ENCODE data around the gene SMC6. TPM values are rescaled to one million over a fixed set of nuclear protein-coding genes. Genes with fewer than 3 reads are reported as not detected.

The SMC6 gene
- total and polyA plus RNA-seq, 12 donors = 4.2 to 18.6 (median 7.6) TPM

DNA sequence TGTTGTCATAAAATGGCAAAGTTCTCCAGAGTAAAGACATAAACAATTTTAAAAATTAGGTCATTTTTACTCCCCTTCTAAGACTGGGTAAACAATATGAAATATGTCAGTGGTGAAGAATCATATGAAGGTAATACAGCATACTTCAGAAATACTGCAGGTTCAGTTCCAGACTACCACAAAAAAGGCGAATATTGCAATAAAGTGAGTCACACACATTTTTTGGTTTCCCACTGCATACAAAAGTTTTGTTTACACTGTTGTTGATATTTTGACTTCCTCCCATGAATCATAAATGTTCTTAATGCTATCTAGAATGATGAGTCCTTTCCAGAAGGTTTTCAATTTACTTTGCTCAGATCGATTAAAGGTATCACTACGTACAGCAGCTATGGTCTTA, 73.5 kb downstream of the SMC6 start:
- H3K27ac ChIP-seq = no peak overlapping the region
- H3K27me3 ChIP-seq = no peaks in the 10 kb centered on the region
- intact Hi-C loops (cut with DNase I) = no loop called here
- TF ChIP-seq, protein P1, sequence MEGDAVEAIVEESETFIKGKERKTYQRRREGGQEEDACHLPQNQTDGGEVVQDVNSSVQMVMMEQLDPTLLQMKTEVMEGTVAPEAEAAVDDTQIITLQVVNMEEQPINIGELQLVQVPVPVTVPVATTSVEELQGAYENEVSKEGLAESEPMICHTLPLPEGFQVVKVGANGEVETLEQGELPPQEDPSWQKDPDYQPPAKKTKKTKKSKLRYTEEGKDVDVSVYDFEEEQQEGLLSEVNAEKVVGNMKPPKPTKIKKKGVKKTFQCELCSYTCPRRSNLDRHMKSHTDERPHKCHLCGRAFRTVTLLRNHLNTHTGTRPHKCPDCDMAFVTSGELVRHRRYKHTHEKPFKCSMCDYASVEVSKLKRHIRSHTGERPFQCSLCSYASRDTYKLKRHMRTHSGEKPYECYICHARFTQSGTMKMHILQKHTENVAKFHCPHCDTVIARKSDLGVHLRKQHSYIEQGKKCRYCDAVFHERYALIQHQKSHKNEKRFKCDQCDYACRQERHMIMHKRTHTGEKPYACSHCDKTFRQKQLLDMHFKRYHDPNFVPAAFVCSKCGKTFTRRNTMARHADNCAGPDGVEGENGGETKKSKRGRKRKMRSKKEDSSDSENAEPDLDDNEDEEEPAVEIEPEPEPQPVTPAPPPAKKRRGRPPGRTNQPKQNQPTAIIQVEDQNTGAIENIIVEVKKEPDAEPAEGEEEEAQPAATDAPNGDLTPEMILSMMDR (IDR thresholded peaks at IDR 0.05) = no peak
- TF ChIP-seq POLR2A (IDR thresholded peaks at IDR 0.05) = no peak
- H3K9me3 ChIP-seq (replicated peaks in 1 of 3) = no peaks in the 10 kb centered on the region
- no peak for DNase-seq
- 95 to 99% (median 98%) methylated on average over 3 of the region's 3 CpGs for WGBS, 4 donors
- H3K36me3 ChIP-seq (replicated peaks in 1 of 2) = peaks cover 0 to 4% of the 10 kb centered on the region in 2 donors
- H3K4me1 ChIP-seq (replicated peaks in 1 of 2) = no peaks in the 10 kb centered on the region
- no peak overlapping the region for H3K4me3 ChIP-seq

DNA sequence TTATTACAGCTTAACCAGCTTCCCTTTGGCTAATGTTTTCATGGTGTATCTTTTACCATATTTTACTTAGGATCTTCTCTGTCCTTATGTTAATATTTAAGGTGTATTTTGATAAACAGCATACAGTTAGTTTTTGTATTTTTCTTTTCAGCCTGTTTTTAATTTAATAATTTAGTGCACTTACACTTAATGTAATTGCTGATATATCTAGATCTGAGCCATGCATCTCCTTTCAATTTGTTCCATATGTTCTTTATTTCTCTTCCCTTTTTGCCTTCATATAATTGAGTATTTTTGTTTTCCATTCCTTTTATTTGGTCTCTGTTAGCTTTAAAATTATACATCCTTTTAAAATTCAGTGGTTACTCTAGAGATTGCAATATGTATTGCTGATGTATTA, 78.8 kb downstream of the SMC6 start:
- Histone ChIP-seq H3K27ac (no peak overlapping the region), H3K4me1 (replicated peaks in 1 of 2) (no peaks in the 10 kb centered on the region), H3K9me3 (replicated peaks in 1 of 3) (no peaks in the 10 kb centered on the region), H3K4me3 (no peak overlapping the region), H3K27me3 (no peaks in the 10 kb centered on the region), H3K36me3 (replicated peaks in 1 of 2) (no peaks in the 10 kb centered on the region)
- TF ChIP-seq, protein P1 (IDR thresholded peaks at IDR 0.05) = no peak
- TF ChIP-seq POLR2A (IDR thresholded peaks at IDR 0.05) = no peak
- DNase-seq = no peak
- intact Hi-C loops (cut with DNase I) = loop anchor here in 1 of 2 donors (10.0 kb wide), 1 partner anchor 670 kb away; no protein-coding TSS in a partner anchor

DNA sequence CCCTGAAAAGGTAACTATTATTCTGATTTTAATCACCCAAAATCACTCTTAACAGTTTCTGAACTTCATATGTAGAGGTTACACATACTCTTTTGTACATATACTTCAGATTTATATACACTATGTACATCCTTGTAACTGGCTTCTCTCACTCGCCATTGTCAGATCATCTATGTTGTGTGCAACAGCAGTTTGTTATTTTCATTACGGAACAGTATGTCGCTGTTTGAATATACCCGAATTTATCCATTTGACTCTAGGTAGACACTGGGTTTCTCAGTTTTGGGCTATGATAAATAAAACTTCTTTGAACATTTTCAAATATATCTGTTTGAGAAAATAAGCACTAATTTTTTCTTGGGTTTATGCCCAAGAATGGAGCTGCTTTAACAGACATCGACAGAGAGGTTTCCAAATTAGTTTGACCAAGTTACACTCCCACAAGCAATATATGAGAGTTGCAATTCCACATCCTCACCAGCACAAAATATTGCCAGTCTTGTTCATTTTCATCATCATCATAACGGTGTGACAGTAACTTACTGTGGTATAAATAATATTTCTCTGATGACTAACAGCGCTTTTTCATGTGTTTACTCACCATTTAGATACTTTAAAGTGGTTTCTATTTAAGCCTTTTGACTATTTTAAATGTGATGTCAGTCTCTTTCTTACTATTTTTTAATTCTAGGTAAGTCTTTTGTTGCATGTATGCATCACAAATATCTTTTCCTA, 80.9 kb downstream of the SMC6 start:
- H3K4me3 ChIP-seq = no peak overlapping the region
- H3K27ac ChIP-seq = no peak overlapping the region
- TF ChIP-seq, protein P1 (IDR thresholded peaks at IDR 0.05) = no peak
- no peaks in the 10 kb centered on the region for H3K9me3 ChIP-seq (replicated peaks in 1 of 3)
- no peaks in the 10 kb centered on the region for H3K4me1 ChIP-seq (replicated peaks in 1 of 2)
- no peaks in the 10 kb centered on the region for H3K36me3 ChIP-seq (replicated peaks in 1 of 2)
- intact Hi-C loops (cut with DNase I) = loop anchor here in 1 of 2 donors (10.0 kb wide), 1 partner anchor 668 kb away; no protein-coding TSS in a partner anchor
- no peaks in the 10 kb centered on the region for H3K27me3 ChIP-seq
- no peak for DNase-seq
- WGBS, 4 donors = 81 to 84% (median 84%) methylated on average over 7 of the region's 7 CpGs

DNA sequence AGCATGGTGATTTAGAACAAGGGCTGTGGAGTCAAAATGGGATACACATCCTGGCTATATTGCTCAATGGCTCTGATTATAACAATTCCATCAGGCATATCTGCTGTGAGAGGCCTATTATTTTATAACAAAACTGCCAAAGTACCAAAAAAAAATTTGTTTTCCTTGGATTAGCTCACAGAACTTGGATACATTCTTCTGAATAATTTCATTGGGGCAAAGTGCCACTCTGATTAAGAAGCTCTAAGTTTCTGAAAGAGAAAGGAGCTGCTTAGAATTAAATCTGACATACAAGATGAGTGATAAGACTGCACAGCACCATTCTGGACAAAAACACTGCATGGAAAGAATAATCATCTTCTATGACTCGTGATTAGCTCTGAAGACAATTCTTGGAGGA, 85.7 kb downstream of the SMC6 start:
- intact Hi-C loops (cut with DNase I) = no loop called here
- no peak for DNase-seq
- peaks cover 0 to 8% of the 10 kb centered on the region in 2 donors for H3K36me3 ChIP-seq (replicated peaks in 1 of 2)
- TF ChIP-seq, protein P1 (IDR thresholded peaks at IDR 0.05) = no peak
- TF ChIP-seq POLR2A (IDR thresholded peaks at IDR 0.05) = no peak
- WGBS, 4 donors = 67 to 82% (median 74%) methylated on average over 1 of the region's 1 CpG
- H3K27ac ChIP-seq = no peak overlapping the region
- no peaks in the 10 kb centered on the region for H3K9me3 ChIP-seq (replicated peaks in 1 of 3)
- H3K4me3 ChIP-seq = no peak overlapping the region
- H3K27me3 ChIP-seq = no peaks in the 10 kb centered on the region
- no peaks in the 10 kb centered on the region for H3K4me1 ChIP-seq (replicated peaks in 1 of 2)

Data from adrenal gland (tissue), 12 donors.